ENCODE results near the gene CDH23. TPM values are rescaled to one million over a fixed set of nuclear protein-coding genes. Genes with fewer than 3 reads are reported as not detected.

Gene CDH23
- total and polyA plus RNA-seq, 9 of the 15 experiments (the other 6 are each of a cell fraction or from before 2014, with no cell fraction given), result 0.18 to 1.2 (median 0.47) TPM

DNA sequence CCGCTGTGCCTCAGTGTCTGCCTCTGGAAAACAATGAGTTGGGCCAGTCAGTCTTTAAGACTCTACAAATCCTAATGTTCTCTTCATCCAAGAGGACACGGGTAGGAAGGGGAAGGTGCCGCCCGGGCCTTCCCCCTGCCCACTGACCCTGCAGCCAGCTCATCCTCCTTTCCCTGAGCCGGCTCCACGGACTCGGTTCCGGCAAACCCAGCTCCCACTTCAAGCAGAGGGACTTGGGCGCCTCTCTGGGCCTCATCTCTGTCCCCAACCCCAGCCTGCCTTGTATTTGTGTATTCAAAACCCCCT lies 227.2 kb downstream of the CDH23 start (continued):
- TF ChIP-seq FOXA3 (CRISPR knock-in tag; conservative IDR thresholded peaks at IDR 0.05 in 1 of 2, IDR thresholded peaks at IDR 0.05 in 1 of 2), result no peak
- TF ChIP-seq ELF1 (tag; IDR thresholded peaks at IDR 0.05), result no peak
- TF ChIP-seq, protein P1, sequence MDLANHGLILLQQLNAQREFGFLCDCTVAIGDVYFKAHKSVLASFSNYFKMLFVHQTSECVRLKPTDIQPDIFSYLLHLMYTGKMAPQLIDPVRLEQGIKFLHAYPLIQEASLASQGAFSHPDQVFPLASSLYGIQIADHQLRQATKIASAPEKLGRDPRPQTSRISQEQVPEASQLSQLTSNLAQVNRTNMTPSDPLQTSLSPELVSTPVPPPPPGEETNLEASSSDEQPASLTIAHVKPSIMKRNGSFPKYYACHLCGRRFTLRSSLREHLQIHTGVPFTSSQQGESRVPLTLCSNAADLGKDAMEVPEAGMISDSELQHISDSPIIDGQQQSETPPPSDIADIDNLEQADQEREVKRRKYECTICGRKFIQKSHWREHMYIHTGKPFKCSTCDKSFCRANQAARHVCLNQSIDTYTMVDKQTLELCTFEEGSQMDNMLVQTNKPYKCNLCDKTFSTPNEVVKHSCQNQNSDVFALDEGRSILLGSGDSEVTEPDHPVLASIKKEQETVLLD (IDR thresholded peaks at IDR 0.05), result no peak
- TF ChIP-seq, protein P2, sequence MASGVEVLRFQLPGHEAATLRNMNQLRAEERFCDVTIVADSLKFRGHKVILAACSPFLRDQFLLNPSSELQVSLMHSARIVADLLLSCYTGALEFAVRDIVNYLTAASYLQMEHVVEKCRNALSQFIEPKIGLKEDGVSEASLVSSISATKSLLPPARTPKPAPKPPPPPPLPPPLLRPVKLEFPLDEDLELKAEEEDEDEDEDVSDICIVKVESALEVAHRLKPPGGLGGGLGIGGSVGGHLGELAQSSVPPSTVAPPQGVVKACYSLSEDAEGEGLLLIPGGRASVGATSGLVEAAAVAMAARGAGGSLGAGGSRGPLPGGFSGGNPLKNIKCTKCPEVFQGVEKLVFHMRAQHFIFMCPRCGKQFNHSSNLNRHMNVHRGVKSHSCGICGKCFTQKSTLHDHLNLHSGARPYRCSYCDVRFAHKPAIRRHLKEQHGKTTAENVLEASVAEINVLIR (CRISPR knock-in tag; IDR thresholded peaks at IDR 0.05), result no peak

DNA sequence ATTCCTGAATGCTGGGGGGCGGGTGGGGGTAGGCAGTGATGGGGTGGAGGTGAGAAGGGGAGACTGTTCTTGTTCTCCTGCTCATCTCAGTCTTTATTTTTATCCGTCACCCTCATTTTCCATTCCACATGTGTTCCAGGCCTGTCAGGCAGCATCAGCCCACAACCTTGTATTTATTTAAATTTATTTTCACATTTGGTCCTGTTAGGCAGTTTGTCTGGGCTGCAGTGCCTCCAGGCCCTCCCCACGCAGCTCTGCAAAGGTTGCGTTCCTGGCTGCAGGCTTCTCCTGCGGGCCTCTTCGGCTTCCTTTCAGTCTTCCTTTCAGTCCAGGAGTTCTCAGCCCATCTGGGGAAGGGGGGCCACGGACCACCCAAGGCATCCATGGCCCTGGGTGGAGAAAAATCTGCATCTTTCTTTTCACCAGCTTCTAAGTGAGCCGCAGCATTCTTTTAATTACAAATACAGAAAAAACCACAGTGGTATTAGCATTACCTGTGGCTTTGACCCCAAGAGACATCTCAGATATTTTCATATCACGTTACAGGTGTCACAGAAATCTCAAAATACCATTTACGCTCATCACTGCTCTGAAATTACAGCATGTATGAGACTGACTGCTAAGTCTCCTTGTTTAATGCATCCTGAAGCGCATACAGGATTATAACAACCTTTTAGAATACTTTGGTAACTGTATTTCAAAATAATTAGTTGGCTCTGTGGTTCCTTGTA lies 228.9 kb downstream of the CDH23 start:
- CTCF ChIA-PET (ENCODE audit: low intra/inter-chr PET ratio), result no interaction called here
- in situ Hi-C loops (cut with MboI), result no loop called here
- 67% methylated on average over 11 of the region's 11 CpGs for whole genome bisulfite sequencing (ENCODE audit: insufficient coverage, low coverage, missing lambda C conversion rate)

More for the DNA sequence above, 228.9 kb downstream of the CDH23 start:
- no peaks in the 10 kb centered on the region for H3K9me1 ChIP-seq (ENCODE audit: control insufficient read depth, insufficient read depth, low read length)
- H3K4me3 ChIP-seq, result no peak overlapping the region
- no peak overlapping the region for H3K4me2 ChIP-seq (ENCODE audit: insufficient read depth, low read length)
- H3K4me1 ChIP-seq (replicated peaks in 1 of 2; ENCODE audit: control insufficient read depth in 2 of 2, insufficient read depth in 2 of 2, low read length in 2 of 2), result peaks cover 30 to 49% of the 10 kb centered on the region in 2 experiments; a peak in 4 of 5 replicates
- TF ChIP-seq SREBF1 (IDR thresholded peaks at IDR 0.05; ENCODE audit: borderline replicate concordance, low read depth, low read length) (no peak), SIRT6 (IDR thresholded peaks at IDR 0.05; ENCODE audit: low read depth, low read length) (no peak), TCF7L2 (IDR thresholded peaks at IDR 0.05; ENCODE audit: low read depth, low read length) (no peak), MBD2 (IDR thresholded peaks at IDR 0.05; ENCODE audit: borderline replicate concordance, low read depth) (no peak)
- TF ChIP-seq, protein P3, sequence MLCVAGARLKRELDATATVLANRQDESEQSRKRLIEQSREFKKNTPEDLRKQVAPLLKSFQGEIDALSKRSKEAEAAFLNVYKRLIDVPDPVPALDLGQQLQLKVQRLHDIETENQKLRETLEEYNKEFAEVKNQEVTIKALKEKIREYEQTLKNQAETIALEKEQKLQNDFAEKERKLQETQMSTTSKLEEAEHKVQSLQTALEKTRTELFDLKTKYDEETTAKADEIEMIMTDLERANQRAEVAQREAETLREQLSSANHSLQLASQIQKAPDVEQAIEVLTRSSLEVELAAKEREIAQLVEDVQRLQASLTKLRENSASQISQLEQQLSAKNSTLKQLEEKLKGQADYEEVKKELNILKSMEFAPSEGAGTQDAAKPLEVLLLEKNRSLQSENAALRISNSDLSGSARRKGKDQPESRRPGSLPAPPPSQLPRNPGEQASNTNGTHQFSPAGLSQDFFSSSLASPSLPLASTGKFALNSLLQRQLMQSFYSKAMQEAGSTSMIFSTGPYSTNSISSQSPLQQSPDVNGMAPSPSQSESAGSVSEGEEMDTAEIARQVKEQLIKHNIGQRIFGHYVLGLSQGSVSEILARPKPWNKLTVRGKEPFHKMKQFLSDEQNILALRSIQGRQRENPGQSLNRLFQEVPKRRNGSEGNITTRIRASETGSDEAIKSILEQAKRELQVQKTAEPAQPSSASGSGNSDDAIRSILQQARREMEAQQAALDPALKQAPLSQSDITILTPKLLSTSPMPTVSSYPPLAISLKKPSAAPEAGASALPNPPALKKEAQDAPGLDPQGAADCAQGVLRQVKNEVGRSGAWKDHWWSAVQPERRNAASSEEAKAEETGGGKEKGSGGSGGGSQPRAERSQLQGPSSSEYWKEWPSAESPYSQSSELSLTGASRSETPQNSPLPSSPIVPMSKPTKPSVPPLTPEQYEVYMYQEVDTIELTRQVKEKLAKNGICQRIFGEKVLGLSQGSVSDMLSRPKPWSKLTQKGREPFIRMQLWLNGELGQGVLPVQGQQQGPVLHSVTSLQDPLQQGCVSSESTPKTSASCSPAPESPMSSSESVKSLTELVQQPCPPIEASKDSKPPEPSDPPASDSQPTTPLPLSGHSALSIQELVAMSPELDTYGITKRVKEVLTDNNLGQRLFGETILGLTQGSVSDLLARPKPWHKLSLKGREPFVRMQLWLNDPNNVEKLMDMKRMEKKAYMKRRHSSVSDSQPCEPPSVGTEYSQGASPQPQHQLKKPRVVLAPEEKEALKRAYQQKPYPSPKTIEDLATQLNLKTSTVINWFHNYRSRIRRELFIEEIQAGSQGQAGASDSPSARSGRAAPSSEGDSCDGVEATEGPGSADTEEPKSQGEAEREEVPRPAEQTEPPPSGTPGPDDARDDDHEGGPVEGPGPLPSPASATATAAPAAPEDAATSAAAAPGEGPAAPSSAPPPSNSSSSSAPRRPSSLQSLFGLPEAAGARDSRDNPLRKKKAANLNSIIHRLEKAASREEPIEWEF (CRISPR knock-in tag; IDR thresholded peaks at IDR 0.05), result no peak
- no peaks in the 10 kb centered on the region for H4K20me1 ChIP-seq (replicated peaks; ENCODE audit: control insufficient read depth, insufficient read depth, low read length)
- H2AFZ ChIP-seq (ENCODE audit: low read depth, low read length), result no peak overlapping the region
- H3K36me3 ChIP-seq (ENCODE audit: control insufficient read depth, insufficient read depth, low read length), result no peaks in the 10 kb centered on the region
- H3K79me2 ChIP-seq (ENCODE audit: control insufficient read depth, insufficient read depth, low read length), result no peaks in the 10 kb centered on the region
- no peaks in the 10 kb centered on the region for H3K27me3 ChIP-seq (ENCODE audit: control insufficient read depth in 2 of 2, insufficient read depth in 2 of 2, low read length in 2 of 2)
- POLR2A ChIA-PET, result no interaction called here
- no peak for FAIRE-seq
- H3K9me3 ChIP-seq (replicated peaks; ENCODE audit: control insufficient read depth, insufficient read depth, low read depth, low read length), result no peaks in the 10 kb centered on the region
- no peak for DNase-seq (ENCODE audit: extremely low read depth in 1 of 4, low spot score in 3 of 4)
- no peak for ATAC-seq
- no peak overlapping the region for H3K9ac ChIP-seq (ENCODE audit: insufficient read depth in 1 of 2, low read depth in 2 of 2, low read length in 2 of 2)
- intact Hi-C loops (cut with micrococcal nuclease), result no loop called here
- BruUV-seq (replicated peaks), result no TSS peak
- H3K27ac ChIP-seq (ENCODE audit: extremely low read depth, low read depth, low read length), result no peak overlapping the region
